ENCODE data around the gene CEP83. TPM values are rescaled to one million over a fixed set of nuclear protein-coding genes. Genes with fewer than 3 reads are reported as not detected.

Gene CEP83
- polyA plus RNA-seq, 1 of the 3 experiments (the other 2 are of a cell fraction), result 2.5 TPM

- TF ChIP-seq EZH2phosphoT487 (IDR thresholded peaks at IDR 0.05; ENCODE audit: borderline replicate concordance, low read depth) (no peak), FOSL2 (IDR thresholded peaks at IDR 0.05; ENCODE audit: borderline replicate concordance, low read depth) (no peak), CTCF (IDR thresholded peaks at IDR 0.05) (no peak), SIN3A (IDR thresholded peaks at IDR 0.05; ENCODE audit: borderline replicate concordance, low read depth, low read length) (no peak)
These were observed 106.5 kb downstream of the CEP83 start (continued) for GRCh38 chr12:94353130-94353529.

DNA sequence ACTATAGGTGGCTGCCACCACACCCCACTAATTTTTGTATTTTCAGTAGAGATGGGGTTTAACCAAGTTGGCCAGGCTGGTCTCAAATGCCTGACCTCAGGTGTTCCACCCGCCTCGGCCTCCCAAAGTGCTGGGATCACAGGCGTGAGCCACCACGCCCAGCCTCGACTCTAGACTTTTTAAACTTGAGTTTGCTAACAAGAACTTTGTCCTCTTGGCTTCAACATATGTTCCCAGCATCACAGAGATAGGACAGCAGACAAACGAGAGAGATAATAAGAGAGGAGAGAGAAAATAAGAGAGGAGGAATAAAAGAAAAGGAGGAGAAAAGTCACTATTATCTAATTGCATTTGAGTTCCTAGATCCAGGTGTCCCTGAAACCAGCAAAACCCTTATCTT lies 119.1 kb downstream of the CEP83 start:
- no peak for DNase-seq

More for the DNA sequence above, 119.1 kb downstream of the CEP83 start:
- CTCF ChIA-PET, result no interaction called here
- TF ChIP-seq POLR2AphosphoS5 (IDR thresholded peaks at IDR 0.05; ENCODE audit: low read depth, low read length), result no peak
- TF ChIP-seq, protein P1, sequence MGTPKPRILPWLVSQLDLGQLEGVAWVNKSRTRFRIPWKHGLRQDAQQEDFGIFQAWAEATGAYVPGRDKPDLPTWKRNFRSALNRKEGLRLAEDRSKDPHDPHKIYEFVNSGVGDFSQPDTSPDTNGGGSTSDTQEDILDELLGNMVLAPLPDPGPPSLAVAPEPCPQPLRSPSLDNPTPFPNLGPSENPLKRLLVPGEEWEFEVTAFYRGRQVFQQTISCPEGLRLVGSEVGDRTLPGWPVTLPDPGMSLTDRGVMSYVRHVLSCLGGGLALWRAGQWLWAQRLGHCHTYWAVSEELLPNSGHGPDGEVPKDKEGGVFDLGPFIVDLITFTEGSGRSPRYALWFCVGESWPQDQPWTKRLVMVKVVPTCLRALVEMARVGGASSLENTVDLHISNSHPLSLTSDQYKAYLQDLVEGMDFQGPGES (IDR thresholded peaks at IDR 0.05; ENCODE audit: low read depth, low read length), result no peak
- no peak for TF ChIP-seq GABPA (IDR thresholded peaks at IDR 0.05; ENCODE audit: low read depth)
- no peak for TF ChIP-seq NFIC (IDR thresholded peaks at IDR 0.05; ENCODE audit: borderline replicate concordance)
- no peak for TF ChIP-seq ZBTB33 (IDR thresholded peaks at IDR 0.05; ENCODE audit: borderline replicate concordance, low read depth)
- no peak for TF ChIP-seq SIN3A (IDR thresholded peaks at IDR 0.05; ENCODE audit: borderline replicate concordance, low read depth, low read length)
- TF ChIP-seq TEAD4 (IDR thresholded peaks at IDR 0.05; ENCODE audit: borderline replicate concordance, insufficient read depth), result no peak
- no peak for TF ChIP-seq PBX3 (IDR thresholded peaks at IDR 0.05)
- TF ChIP-seq FOSL2 (IDR thresholded peaks at IDR 0.05; ENCODE audit: borderline replicate concordance, low read depth), result no peak
- no peak for TF ChIP-seq NRF1 (IDR thresholded peaks at IDR 0.05; ENCODE audit: low read depth, low read length)
- TF ChIP-seq GATA2 (CRISPR knock-in tag; IDR thresholded peaks at IDR 0.05), result no peak
- TF ChIP-seq SMC3 (IDR thresholded peaks at IDR 0.05; ENCODE audit: low read depth, low read length), result no peak
- TF ChIP-seq MEF2A (IDR thresholded peaks at IDR 0.05; ENCODE audit: borderline replicate concordance, low read depth), result no peak
- TF ChIP-seq REST (IDR thresholded peaks at IDR 0.05; ENCODE audit: low read depth, low read length), result no peak
- no peak for TF ChIP-seq CHD2 (IDR thresholded peaks at IDR 0.05; ENCODE audit: low read length, partially characterized antibody)
- TF ChIP-seq RCOR1 (IDR thresholded peaks at IDR 0.05; ENCODE audit: low read length), result no peak
- TF ChIP-seq, protein P2, sequence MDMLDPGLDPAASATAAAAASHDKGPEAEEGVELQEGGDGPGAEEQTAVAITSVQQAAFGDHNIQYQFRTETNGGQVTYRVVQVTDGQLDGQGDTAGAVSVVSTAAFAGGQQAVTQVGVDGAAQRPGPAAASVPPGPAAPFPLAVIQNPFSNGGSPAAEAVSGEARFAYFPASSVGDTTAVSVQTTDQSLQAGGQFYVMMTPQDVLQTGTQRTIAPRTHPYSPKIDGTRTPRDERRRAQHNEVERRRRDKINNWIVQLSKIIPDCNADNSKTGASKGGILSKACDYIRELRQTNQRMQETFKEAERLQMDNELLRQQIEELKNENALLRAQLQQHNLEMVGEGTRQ (IDR thresholded peaks at IDR 0.05; ENCODE audit: borderline replicate concordance, low read depth, low read length), result no peak
- Histone ChIP-seq H3F3A (replicated peaks; ENCODE audit: insufficient read depth) (no peaks in the 10 kb centered on the region), H3K36me3 (replicated peaks in 1 of 2; ENCODE audit: control insufficient read depth in 1 of 2, insufficient read depth in 2 of 2, low read length in 1 of 2) (peaks cover 0 to 3% of the 10 kb centered on the region in 2 experiments), H3K9ac (no peak overlapping the region), H3K27ac (ENCODE audit: low read depth in 2 of 2, low read length in 1 of 2) (no peak overlapping the region), H3K9me3 (no peaks in the 10 kb centered on the region), H3K4me3 (ENCODE audit: low read depth in 2 of 2, low read length in 1 of 2) (no peak overlapping the region), H3K79me2 (ENCODE audit: insufficient read depth) (no peaks in the 10 kb centered on the region), H3K4me1 (ENCODE audit: control insufficient read depth in 1 of 2, insufficient read depth in 2 of 2, low read depth in 1 of 2, low read length in 1 of 2) (no peaks in the 10 kb centered on the region), H3K27me3 (ENCODE audit: insufficient read depth) (no peaks in the 10 kb centered on the region), H3K9me2 (no peaks in the 10 kb centered on the region), H4K20me1 (ENCODE audit: insufficient read depth) (no peaks in the 10 kb centered on the region), H3K4me2 (no peak overlapping the region), H2AFZ (ENCODE audit: low read depth) (no peak overlapping the region)
- WGBS (ENCODE audit: low lambda C conversion rate), result 98% methylated on average over 6 of the region's 6 CpGs
- POLR2A ChIA-PET, result no interaction called here

All from SK-N-SH (cell line).